AG04450 (cell line): ENCODE data around the gene TOR1A. TPM values are rescaled to one million over a fixed set of nuclear protein-coding genes. Genes with fewer than 3 reads are reported as not detected.

Source experiments
- CTCF ChIA-PET: fragments of 300-600, 350-600 bp; formaldehyde crosslinking; extraction: SDS; loops from one replicate; lab custom pipeline; 2022; ENCODE audit warnings: antibody characterized with exemption, inconsistent platforms; lab: Charles Lee
- POLR2A ChIA-PET: fragments of 350-600 bp; formaldehyde crosslinking; extraction: SDS; loops from one replicate; lab custom pipeline; 2021; ENCODE audit warnings: antibody characterized with exemption, inconsistent platforms; lab: Yijun Ruan, JAX
- DNase-seq: peaks from one replicate; pipeline ENCODE4 v3.0.0-alpha.2; 2011; ENCODE audit warnings: low read depth, low spot score
- H3K27ac ChIP-seq: one replicate; pipeline ENCODE4 v1.5.1; 2012; ENCODE audit warnings: low read depth, low read length, control low read depth
- H3K27me3 ChIP-seq: one replicate; pipeline ENCODE4 v1.6.0; 2012; ENCODE audit warnings: low read length; ENCODE audit not compliant: control insufficient read depth, insufficient read depth
- H3K4me3 ChIP-seq: 2 replicates; pipeline ENCODE4 v1.5.1; 2011; ENCODE audit warnings: mild to moderate bottlenecking, low read depth, low read length, control low read depth
- H3K9me3 ChIP-seq: 2 replicates; pipeline ENCODE4 v1.5.1; 2012; ENCODE audit warnings: low read length; ENCODE audit not compliant: control insufficient read depth, insufficient read depth
- CTCF ChIP-seq: IDR thresholded peaks from 2 replicates; pipeline ENCODE4 v1.5.1; 2011; ENCODE audit warnings: low read depth, low read length, control low read depth, inconsistent platforms
- polyA plus RNA-seq: library from polyadenylated mRNA; depleted of rRNA; stranded (reverse); fragments of >200 nt; gene quantifications from 2 replicates; pipeline ENCODE4 v1.2.3, GENCODE V29; 2011

Gene TOR1A
- polyA plus RNA-seq, 1 experiment = 78.5 TPM

- POLR2A ChIA-PET = no interaction called here
- no peak for DNase-seq
- H3K27ac ChIP-seq = no peak overlapping the region
- no peaks in the 10 kb centered on the region for H3K27me3 ChIP-seq
- no peak for TF ChIP-seq CTCF
- H3K4me3 ChIP-seq = no peak overlapping the region
- no peaks in the 10 kb centered on the region; the same call in 1 of the 2 replicates for H3K9me3 ChIP-seq
- CTCF ChIA-PET = interaction anchor here (0.5 kb wide), 1 partner anchor 908 kb away, joined by 3 read pairs; no protein-coding TSS in a partner anchor
These were observed 53.2 kb downstream of the TOR1A start for GRCh38 chr9:129770741-129771140.

- Histone ChIP-seq H3K27me3 (no peaks in the 10 kb centered on the region), H3K27ac (no peak overlapping the region), H3K4me3 (no peak overlapping the region), H3K9me3 (no peaks in the 10 kb centered on the region; the same call in 1 of the 2 replicates)
- no peak for DNase-seq
- ChIA-PET POLR2A (no interaction called here), CTCF (interaction anchor here (1.4 kb wide), 1 partner anchor 43 kb away, joined by 4 read pairs; no protein-coding TSS in a partner anchor)
- no peak for TF ChIP-seq CTCF
These were observed 54.3 kb downstream of the TOR1A start for GRCh38 chr9:129769669-129770068.

GRCh38 chr9:129768486-129768885 is 55.5 kb downstream of the TOR1A start:
- no peaks in the 10 kb centered on the region for H3K27me3 ChIP-seq
- no peak for TF ChIP-seq CTCF
- DNase-seq = no peak
- no peak overlapping the region for H3K4me3 ChIP-seq
- no peak overlapping the region for H3K27ac ChIP-seq
- H3K9me3 ChIP-seq = no peaks in the 10 kb centered on the region
- ChIA-PET CTCF (no interaction called here), POLR2A (no interaction called here)

- TF ChIP-seq CTCF = no peak
- no peaks in the 10 kb centered on the region for H3K27me3 ChIP-seq
- H3K9me3 ChIP-seq = no peaks in the 10 kb centered on the region
- H3K4me3 ChIP-seq = no peak overlapping the region
- CTCF ChIA-PET = no interaction called here
- no peak overlapping the region for H3K27ac ChIP-seq
- DNase-seq = no peak
- POLR2A ChIA-PET = no interaction called here
These were observed 58.1 kb downstream of the TOR1A start for GRCh38 chr9:129765764-129766317.
